Renal pelvis (tissue), 4 donors: ENCODE data around the gene SLCO2A1. TPM values are rescaled to one million over a fixed set of nuclear protein-coding genes. Genes with fewer than 3 reads are reported as not detected.

Experiments used
- DNase-seq: peaks from one replicate; pipeline ENCODE4 v3.0.0-alpha.2; 2013
- polyA plus RNA-seq, 3 donors: library from polyadenylated mRNA; unstranded; fragments of 120-200 nt; gene quantifications; one replicate each; pipeline ENCODE4 v1.2.1, GENCODE V29; 2013; ENCODE audit not compliant: insufficient read length in 3 of 3

SLCO2A1 gene
- polyA plus RNA-seq, 3 donors: 20.1 to 27.5 (median 23.1) TPM

- no peak for DNase-seq
Measured at GRCh38 chr3:133886031-133886722, 143.5 kb downstream of the SLCO2A1 start.

GRCh38 chr3:133884887-133885711 lies 144.6 kb downstream of the SLCO2A1 start:
- no peak for DNase-seq

DNA sequence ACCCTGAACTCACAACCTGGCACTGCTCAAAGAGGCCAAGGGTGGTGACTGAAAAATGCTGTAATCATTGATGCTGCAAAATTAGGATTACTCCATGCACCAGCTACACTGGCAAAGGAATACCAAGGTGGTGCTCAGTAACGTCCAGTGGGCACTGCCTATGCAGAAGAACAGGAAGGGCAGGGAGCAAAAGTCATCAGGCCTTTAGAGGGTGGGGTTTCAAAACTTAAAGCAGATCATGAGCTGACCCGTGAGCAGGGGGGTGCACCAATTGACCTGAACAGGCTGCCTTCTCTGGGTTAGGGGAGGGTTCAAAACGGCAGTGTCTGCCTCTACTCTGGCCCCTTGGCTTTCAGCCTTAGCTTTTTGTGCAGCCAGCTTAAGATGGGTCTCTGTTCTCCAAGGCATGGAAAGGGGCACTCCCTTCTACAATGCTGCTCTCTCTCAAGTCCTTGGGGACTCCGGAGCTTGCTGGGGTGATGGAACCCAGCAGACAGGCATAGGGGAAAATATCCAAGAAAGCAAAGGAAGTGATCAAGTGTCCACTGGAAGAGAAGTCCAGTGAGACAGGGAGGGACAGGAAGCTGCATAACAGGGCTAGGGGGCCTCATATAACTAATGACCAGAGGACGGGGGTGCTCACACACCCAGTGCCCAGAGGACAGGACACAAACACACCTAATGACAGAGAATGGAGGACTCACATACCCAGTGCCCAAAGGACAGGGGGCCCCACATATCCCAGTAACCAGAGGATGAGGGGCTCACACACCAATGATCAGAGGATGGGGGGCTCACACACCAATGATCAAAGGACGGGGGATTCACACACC lies 145.5 kb downstream of the SLCO2A1 start:
- no peak for DNase-seq

- DNase-seq: no peak
Measured at GRCh38 chr3:133883641-133884040, 146.1 kb downstream of the SLCO2A1 start.

GRCh38 chr3:133882986-133883586 lies 146.6 kb downstream of the SLCO2A1 start:
- no peak for DNase-seq

DNA sequence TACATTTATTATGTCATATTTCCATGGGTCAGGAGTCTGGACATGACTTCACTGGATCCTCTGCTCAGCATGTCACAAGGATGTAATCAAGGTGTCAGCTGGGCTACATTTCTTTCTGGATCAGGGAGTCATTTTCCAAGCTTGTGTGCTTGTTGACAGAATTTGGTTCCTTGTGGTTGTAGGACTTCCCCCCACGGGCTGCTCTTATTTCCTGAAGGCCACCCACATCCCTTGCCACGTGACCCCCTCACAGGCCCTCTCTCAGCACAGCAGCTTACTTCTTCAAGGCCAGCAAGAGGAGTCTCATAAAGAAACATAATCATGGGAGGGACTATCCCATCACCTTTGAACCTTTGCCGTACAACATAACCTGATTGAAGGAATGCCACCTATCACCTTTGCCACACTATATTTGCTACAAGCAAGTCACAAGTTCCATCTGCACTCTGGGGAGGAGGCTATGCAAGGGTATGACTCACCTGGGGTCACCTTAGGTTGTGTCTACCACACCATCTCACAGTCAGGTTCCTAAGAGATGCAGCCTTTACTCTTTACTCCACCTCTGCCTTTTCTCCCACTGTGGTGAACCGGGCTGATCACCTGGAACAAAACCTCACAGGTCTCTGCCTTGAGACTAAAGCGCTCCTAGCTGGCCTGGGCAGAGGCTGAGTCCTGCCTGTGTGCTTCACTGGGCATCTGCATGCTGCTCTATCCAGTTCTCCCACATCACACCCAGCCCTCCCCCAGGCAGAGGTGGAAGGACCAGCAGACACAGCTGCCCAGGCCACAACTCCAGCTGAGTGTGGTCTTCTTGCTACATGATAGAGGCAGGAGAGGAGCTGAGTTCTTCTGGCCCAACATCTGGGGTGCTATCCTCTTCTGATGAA lies 147.5 kb downstream of the SLCO2A1 start:
- DNase-seq: no peak

DNA sequence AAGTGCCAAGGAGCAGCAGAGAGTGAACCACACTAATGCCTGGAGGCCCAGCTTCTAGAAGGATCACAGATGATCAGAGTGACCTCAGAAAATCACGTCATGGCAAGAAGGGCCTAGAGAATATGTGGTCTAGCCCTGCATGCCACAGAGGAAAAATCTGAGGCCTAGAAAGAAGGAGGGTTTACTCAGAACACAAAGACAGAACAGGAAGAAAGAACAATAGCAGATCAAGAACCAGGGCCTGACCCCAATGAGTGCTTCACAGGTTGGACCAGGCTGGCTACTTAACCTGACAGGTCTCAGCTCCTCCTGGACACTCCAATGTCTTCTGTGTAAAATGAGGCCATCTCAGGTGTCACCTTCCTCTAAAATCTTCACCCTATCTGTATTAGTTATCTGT lies 148.2 kb downstream of the SLCO2A1 start:
- no peak for DNase-seq

DNA sequence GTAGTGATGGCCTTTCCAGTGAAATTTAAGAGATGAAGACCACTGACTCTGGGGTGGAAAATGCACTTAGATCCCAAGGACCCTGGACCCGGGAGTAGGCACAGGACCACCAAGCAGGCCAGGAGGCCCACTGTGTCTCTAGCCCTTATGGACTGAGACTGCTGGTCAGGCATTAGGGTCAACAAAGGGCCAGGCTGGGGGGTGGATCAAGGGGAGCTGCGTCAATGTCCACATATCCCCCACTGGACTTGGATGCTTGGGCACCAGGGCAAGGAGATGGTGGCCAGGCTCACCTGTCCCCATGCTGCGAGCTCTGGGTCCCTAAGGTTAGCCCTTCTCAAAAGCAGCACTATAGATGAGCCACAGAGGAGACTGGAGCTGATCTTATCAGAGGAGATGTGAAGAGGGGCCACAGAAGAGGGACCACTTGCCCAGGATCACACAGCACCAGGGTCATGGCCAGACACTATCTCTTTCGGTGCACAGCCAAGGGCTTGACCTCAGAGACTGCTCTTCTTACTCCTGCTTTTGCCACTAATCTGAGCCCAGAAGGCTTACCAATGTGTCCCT lies 148.8 kb downstream of the SLCO2A1 start:
- no peak for DNase-seq

DNA sequence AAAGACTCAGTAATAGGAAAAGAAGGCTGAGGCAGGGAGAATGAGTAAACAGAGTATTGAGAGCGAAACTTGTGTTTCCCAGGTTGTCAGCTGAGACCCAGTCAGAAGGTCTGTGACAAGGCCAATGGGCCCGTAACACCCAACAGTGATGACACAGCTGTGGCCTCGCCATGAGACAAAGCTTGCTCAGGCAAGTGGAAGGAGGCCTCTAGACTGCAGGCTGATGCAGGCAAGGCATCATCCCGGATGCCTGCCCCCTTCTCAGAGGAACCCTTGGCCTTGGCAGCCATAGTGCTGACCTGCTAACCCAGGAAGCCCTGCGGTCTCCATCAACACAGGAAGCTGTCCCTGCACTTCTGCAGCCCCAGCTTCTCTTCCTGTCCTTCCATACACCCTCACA lies 149.4 kb downstream of the SLCO2A1 start:
- no peak for DNase-seq

- no peak for DNase-seq
Measured at GRCh38 chr3:133878518-133878917, 151.2 kb downstream of the SLCO2A1 start.

Other genes starting within 250 kb of the SLCO2A1 start
- 10 to 100 TPM; 47.4 to 54.2 (median 53.1) TPM for gene SRPRB, start 224.1 kb downstream of the SLCO2A1 start, polyA plus RNA-seq
- gene RAB6B, start 134.0 kb downstream of the SLCO2A1 start, polyA plus RNA-seq: 10 to 100 TPM; 17.0 to 18.9 (median 18.4) TPM
- gene RYK, start 220.9 kb upstream of the SLCO2A1 start, polyA plus RNA-seq: 100 to 1,000 TPM in 1 of 3 donors, 10 to 100 TPM in 2; 90.3 to 102 (median 92.4) TPM